H1 (cell line): ENCODE results near the gene SARNP. TPM values are rescaled to one million over a fixed set of nuclear protein-coding genes. Genes with fewer than 3 reads are reported as not detected.
"Not testable (repeated sequence)": the region's sequence is repeated elsewhere in the genome, so short reads cannot be mapped to it uniquely, and the experiment has no call there.

ENCODE experiments used
- CTCF ChIA-PET: fragments of 300-600 bp; sonication (Branson Sonifier 250); formaldehyde crosslinking; loops from one replicate; lab custom pipeline; 2021; ENCODE audit not compliant: partially characterized antibody; lab: Charles Lee
- POLR2A ChIA-PET: fragments of 300-600 bp; sonication (Branson Sonifier 250); formaldehyde crosslinking; loops from one replicate; lab custom pipeline; 2021; ENCODE audit warnings: inconsistent platforms; ENCODE audit not compliant: partially characterized antibody; lab: Charles Lee
- DNase-seq, 2 experiments: peaks; one replicate each; pipeline versions ENCODE4 v3.0.0 to v3.0.0-alpha.2; 2010 to 2022; ENCODE audit warnings: low spot score in 2 of 2, low read depth in 1 of 2, mixed read lengths in 1 of 2
- FAIRE-seq: peaks from 2 replicates; lab custom pipeline; 2011; peaks lifted over from hg19 to GRCh38; lab: Jason Lieb, UNC
- H2AFZ ChIP-seq: 2 replicates; pipeline ENCODE4 v1.8.1; 2012; ENCODE audit warnings: low read length, inconsistent platforms
- H2AK5ac ChIP-seq: 2 replicates; pipeline ENCODE4 v1.6.1; 2013; ENCODE audit warnings: low read depth, low read length
- H2BK120ac ChIP-seq: replicated peaks from 2 replicates; pipeline ENCODE3; 2013; ENCODE audit warnings: low read depth, low read length, inconsistent platforms
- H2BK12ac ChIP-seq: 2 replicates; pipeline ENCODE4 v1.6.1; 2013; ENCODE audit warnings: low read depth, low read length
- H2BK15ac ChIP-seq: 2 replicates; pipeline ENCODE4 v1.6.1; 2013; ENCODE audit warnings: low read length
- H2BK20ac ChIP-seq: 2 replicates; pipeline ENCODE4 v1.6.1; 2013; ENCODE audit warnings: low read length
- H2BK5ac ChIP-seq: 2 replicates; pipeline ENCODE4 v1.6.1; 2013; ENCODE audit warnings: low read depth, low read length
- H3K14ac ChIP-seq: 2 replicates; pipeline ENCODE4 v1.6.1; 2013; ENCODE audit warnings: inconsistent platforms; ENCODE audit not compliant: insufficient read length
- H3K18ac ChIP-seq: 2 replicates; pipeline ENCODE4 v1.6.1; 2013; ENCODE audit warnings: low read length; ENCODE audit errors: extremely low read depth
- H3K23ac ChIP-seq: 2 replicates; pipeline ENCODE4 v1.6.1; 2013; ENCODE audit warnings: inconsistent platforms; ENCODE audit not compliant: insufficient read length
- H3K23me2 ChIP-seq: 2 replicates; pipeline ENCODE4 v1.6.1; 2013; ENCODE audit warnings: low read depth, low read length
- H3K27ac ChIP-seq: 2 replicates; pipeline ENCODE4 v1.6.1; 2011; ENCODE audit warnings: low read depth, low read length, inconsistent platforms
- H3K27me3 ChIP-seq, 4 experiments: replicated peaks in 1 of 4; 1 replicate in 1 of 4; 2 replicates in 3 of 4; pipeline versions ENCODE4 v1.6.1 to v1.8.1; 2011 to 2013; ENCODE audit warnings: low read length in 3 of 4, mild to moderate bottlenecking in 3 of 4, inconsistent platforms in 2 of 4, mixed read lengths in 2 of 4, moderate library complexity in 1 of 4; ENCODE audit not compliant: control insufficient read depth in 3 of 4, insufficient read depth in 3 of 4; ENCODE audit errors: extremely low read depth in 1 of 4
- H3K36me3 ChIP-seq, 4 experiments: 2 replicates each; pipeline versions ENCODE4 v1.6.1 to v1.8.1; 2011 to 2013; ENCODE audit warnings: mild to moderate bottlenecking in 4 of 4, low read length in 3 of 4, moderate library complexity in 2 of 4, control low read depth in 1 of 4, inconsistent platforms in 1 of 4; ENCODE audit not compliant: insufficient read depth in 4 of 4, control insufficient read depth in 2 of 4
- H3K4ac ChIP-seq: replicated peaks from 2 replicates; pipeline ENCODE3; 2013; ENCODE audit warnings: low read length, low read depth, mixed read lengths, inconsistent platforms; ENCODE audit not compliant: insufficient read length
- H3K4me1 ChIP-seq, 4 experiments: replicated peaks in 1 of 4; 1 replicate in 1 of 4; 2 replicates in 3 of 4; pipeline versions ENCODE4 v1.6.1 to v1.8.1; 2011 to 2013; ENCODE audit warnings: low read length in 3 of 4, inconsistent platforms in 2 of 4, mixed read lengths in 1 of 4; ENCODE audit not compliant: insufficient read depth in 4 of 4, control insufficient read depth in 3 of 4
- H3K4me2 ChIP-seq, 2 experiments: 2 replicates each; pipeline versions ENCODE4 v1.6.1 to v1.8.1; 2011 to 2013; ENCODE audit warnings: low read depth in 2 of 2, low read length in 2 of 2, control low read depth in 1 of 2, inconsistent platforms in 1 of 2, mild to moderate bottlenecking in 1 of 2; ENCODE audit not compliant: insufficient read depth in 1 of 2
- H3K4me3 ChIP-seq, 4 experiments: fragments of 200-600, 300-600 bp in 1 of 4; sonication (generic), shearing (Covaris generic), sonication (Bioruptor Twin) in 1 of 4; 2 replicates each; pipeline versions ENCODE4 v1.5.1 to v1.8.1; 2011 to 2016; ENCODE audit warnings: low read length in 4 of 4, low read depth in 3 of 4, control low read depth in 2 of 4, inconsistent platforms in 2 of 4, mild to moderate bottlenecking in 2 of 4, mixed read lengths in 1 of 4, moderate library complexity in 1 of 4; ENCODE audit not compliant: insufficient read depth in 2 of 4; ENCODE audit errors: extremely low read depth in 1 of 4
- H3K56ac ChIP-seq: replicated peaks from 2 replicates; pipeline ENCODE3; 2013; ENCODE audit warnings: low read depth, mild to moderate bottlenecking, mixed read lengths, low read length, inconsistent platforms; ENCODE audit not compliant: insufficient read length
- H3K79me1 ChIP-seq: 2 replicates; pipeline ENCODE4 v1.6.1; 2013; ENCODE audit warnings: low read depth, low read length, control low read depth
- H3K79me2 ChIP-seq, 2 experiments: 2 replicates each; pipeline versions ENCODE4 v1.6.1 to v1.8.1; 2012 to 2013; ENCODE audit warnings: low read length in 2 of 2, mild to moderate bottlenecking in 2 of 2, inconsistent platforms in 1 of 2; ENCODE audit not compliant: insufficient read depth in 2 of 2, control insufficient read depth in 1 of 2
- H3K9ac ChIP-seq, 4 experiments: replicated peaks in 1 of 4; 1 replicate in 1 of 4; 2 replicates in 3 of 4; pipeline versions ENCODE4 v1.6.1 to v1.8.1; 2011 to 2013; ENCODE audit warnings: low read depth in 3 of 4, low read length in 3 of 4, control low read depth in 2 of 4, mild to moderate bottlenecking in 2 of 4, moderate library complexity in 2 of 4, inconsistent platforms in 1 of 4; ENCODE audit errors: extremely low read depth in 1 of 4
- H3K9me3 ChIP-seq, 2 experiments: 2 replicates each; pipeline versions ENCODE4 v1.6.1 to v1.8.1; 2012 to 2013; ENCODE audit warnings: mild to moderate bottlenecking in 2 of 2, moderate library complexity in 2 of 2, control low read depth in 1 of 2, inconsistent platforms in 1 of 2, low read depth in 1 of 2, low read length in 1 of 2, mixed read lengths in 1 of 2; ENCODE audit not compliant: insufficient read depth in 2 of 2
- H4K20me1 ChIP-seq, 2 experiments: replicated peaks in 1 of 2; 2 replicates each; pipeline versions ENCODE3 to v1.8.1; 2011 to 2013; ENCODE audit warnings: inconsistent platforms in 2 of 2, low read length in 2 of 2, mild to moderate bottlenecking in 1 of 2; ENCODE audit not compliant: insufficient read depth in 2 of 2, control insufficient read depth in 1 of 2
- H4K5ac ChIP-seq: 2 replicates; pipeline ENCODE4 v1.6.1; 2013; ENCODE audit warnings: low read length, low read depth, mixed read lengths, inconsistent platforms; ENCODE audit not compliant: insufficient read length
- H4K8ac ChIP-seq: 2 replicates; pipeline ENCODE4 v1.8.0; 2013; ENCODE audit warnings: mild to moderate bottlenecking, moderate library complexity, low read length, inconsistent platforms; ENCODE audit not compliant: insufficient read depth; ENCODE audit errors: extremely low read depth
- H4K91ac ChIP-seq: replicated peaks from 2 replicates; pipeline ENCODE3; 2013; ENCODE audit warnings: low read length, mixed read lengths, inconsistent platforms; ENCODE audit not compliant: insufficient read length
- WGBS, 2 experiments: shearing (Covaris generic) in 1 of 2; methylation state at CpG; one replicate each; pipeline versions ENCODE4 v1.1.6 to v1.1.7; 2013 to 2015; ENCODE audit warnings: low lambda C conversion rate in 2 of 2, mixed read lengths in 2 of 2, inconsistent platforms in 1 of 2, low coverage in 1 of 2, missing lambda C conversion rate in 1 of 2; ENCODE audit not compliant: insufficient replicate concordance in 2 of 2, insufficient coverage in 1 of 2, insufficient read length in 1 of 2; ENCODE audit errors: extremely low coverage in 1 of 2, missing lambda C conversion rate in 1 of 2; 5-methylcytosine and 5-hydroxymethylcytosine counted together
- polyA plus RNA-seq, 7 experiments: library from polyadenylated mRNA; depleted of rRNA in 3 of 7; stranded (reverse) in 5 of 7; unstranded in 2 of 7; fragments of >200 nt in 5 of 7; fragments of 200-250 nt in 2 of 7; gene quantifications; 1 replicate in 5 of 7; 2 replicates in 1 of 7; 4 replicates in 1 of 7; pipeline versions ENCODE4 v1.2.1 to v1.2.3, GENCODE V29; 2011 to 2013; ENCODE audit warnings: missing spikeins in 2 of 7, mixed read lengths in 2 of 7
- total RNA-seq: library from RNA; stranded (reverse); fragmentation: NEBNext Ultra II Directional; extraction: Animal tissue kit (Norgen Biotek cat#: 25700); gene quantifications from 2 replicates; pipeline ENCODE4 v1.2.1, GENCODE V29; 2021

The SARNP gene
- total and polyA plus RNA-seq, 2 of the 8 experiments (the other 6 are each of a cell fraction or from before 2014, with no cell fraction given) = 114 to 226 TPM

DNA sequence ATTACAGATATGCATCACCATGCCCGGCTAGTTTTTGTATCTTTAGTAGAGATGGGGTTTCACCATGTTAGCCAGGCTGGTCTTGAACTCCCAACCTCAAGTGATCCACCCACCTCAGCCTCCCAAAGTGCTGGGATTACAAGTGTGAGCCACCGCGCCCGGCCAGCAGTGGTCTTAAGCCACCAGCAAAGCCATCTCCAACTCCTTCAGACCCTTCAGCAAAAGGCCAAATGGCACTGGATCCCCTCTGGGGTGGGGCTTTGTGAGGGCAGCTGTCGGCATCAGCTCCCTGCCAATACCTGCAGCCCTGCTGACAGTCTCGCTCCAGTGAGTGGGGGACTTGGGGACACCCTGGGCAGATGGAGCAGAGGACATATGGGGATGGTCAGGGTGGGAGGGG, 16.9 kb upstream of the SARNP start:
- not testable (repeated sequence) for H3K14ac ChIP-seq, FAIRE-seq
- WGBS, 2 experiments = 67% methylated on average over 6 of the region's 6 CpGs; no CpG with 5 or more reads in 1 of the 2 experiments

More for the DNA sequence above, 16.9 kb upstream of the SARNP start:
- not testable (repeated sequence) for H4K5ac ChIP-seq, H2BK120ac ChIP-seq, H2BK20ac ChIP-seq, H3K23me2 ChIP-seq, H3K4ac ChIP-seq, H3K4me2 ChIP-seq, H3K9ac ChIP-seq, H2AK5ac ChIP-seq, H3K9me3 ChIP-seq, H3K36me3 ChIP-seq, H3K27ac ChIP-seq, DNase-seq, H2AFZ ChIP-seq, H2BK5ac ChIP-seq, H3K4me3 ChIP-seq, H3K23ac ChIP-seq, H4K8ac ChIP-seq, H3K79me2 ChIP-seq, H4K20me1 ChIP-seq, H4K91ac ChIP-seq, H3K79me1 ChIP-seq, H3K56ac ChIP-seq, H3K18ac ChIP-seq, H3K27me3 ChIP-seq, H2BK15ac ChIP-seq, H2BK12ac ChIP-seq
- H3K4me1 ChIP-seq = peaks cover 0 to 11% (median 3%) of the 10 kb centered on the region in 4 experiments; a peak in 5 of 7 replicates
- ChIA-PET POLR2A (interaction anchor here (0.6 to 6.2 kb wide), 5 partner anchors 15 to 94 kb away, joined by 3 to 109 read pairs (median 3); partner anchors contain the start of genes ORMDL2 and SARNP), CTCF (interaction anchor here (0.6 to 1.4 kb wide), 2 partner anchors 13 to 161 kb away, joined by 4 read pairs; no protein-coding TSS in a partner anchor)
